HG03558 (cell line): ENCODE results near the gene LRRFIP2.

Source experiments
- ATAC-seq: cut with Tn5 transposase; IDR thresholded peaks from one replicate; pipeline ENCODE4 v1.9.1; 2021; ENCODE audit warnings: moderate number of reproducible peaks; ENCODE audit not compliant: unreplicated experiment; ENCODE audit errors: extremely low read depth

Gene LRRFIP2

GRCh38 chr3:37032961-37033360, 141.4 kb downstream of the LRRFIP2 start:
- no peak for ATAC-seq

- ATAC-seq: no peak
Observed at GRCh38 chr3:37031096-37031682, 143.2 kb downstream of the LRRFIP2 start.

DNA sequence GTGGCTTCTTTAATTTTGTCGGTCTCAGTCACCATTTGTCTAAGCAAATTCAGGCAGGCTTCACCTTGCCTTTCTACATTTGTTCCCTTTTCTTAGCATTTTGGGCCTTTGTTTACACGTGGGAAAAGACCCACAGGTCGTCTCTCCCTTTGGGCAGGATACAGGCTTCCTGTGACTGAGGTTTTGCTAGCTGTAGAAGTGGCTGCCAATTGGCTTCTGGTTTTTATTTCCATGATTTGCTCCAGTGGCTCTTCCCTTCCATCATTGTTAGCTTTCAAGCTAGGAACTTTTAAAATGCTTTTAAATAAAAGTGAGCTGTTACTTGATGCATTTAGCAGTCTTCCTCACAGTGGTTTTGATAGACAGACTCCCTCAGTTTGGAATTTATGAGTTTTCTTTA, 143.8 kb downstream of the LRRFIP2 start:
- no peak for ATAC-seq

DNA sequence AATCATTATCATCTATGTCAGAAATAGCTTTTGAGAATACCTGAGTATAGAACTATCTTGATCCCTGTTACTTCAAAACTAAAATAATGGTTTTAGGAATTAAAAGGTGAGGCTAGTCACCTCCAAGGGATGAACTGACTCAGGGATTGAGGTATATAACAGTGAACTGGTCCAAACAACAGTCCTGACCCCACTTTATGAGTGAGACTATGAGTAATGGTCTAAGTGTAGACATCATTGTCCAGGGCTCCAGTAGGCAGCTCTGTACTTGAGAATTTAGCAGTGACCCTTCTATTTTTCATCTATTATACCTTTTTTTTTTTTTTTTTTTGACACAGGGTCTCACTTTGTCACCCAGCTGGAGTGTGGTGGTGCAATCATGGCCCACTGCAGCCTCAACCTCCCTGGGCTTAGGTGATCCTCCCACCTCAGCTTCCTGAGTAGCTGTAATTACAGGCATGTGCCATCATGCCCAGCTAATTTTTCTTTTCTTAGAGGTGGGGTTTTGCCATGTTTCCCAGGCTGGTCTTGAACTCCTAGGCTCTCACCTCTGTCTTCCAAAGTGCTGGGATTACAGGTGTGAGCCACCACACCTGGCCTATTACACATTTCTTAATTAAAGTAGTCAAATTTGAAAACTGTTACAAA, 144.7 kb downstream of the LRRFIP2 start:
- ATAC-seq: no peak

GRCh38 chr3:37029111-37029510, 145.3 kb downstream of the LRRFIP2 start:
- no peak for ATAC-seq

DNA sequence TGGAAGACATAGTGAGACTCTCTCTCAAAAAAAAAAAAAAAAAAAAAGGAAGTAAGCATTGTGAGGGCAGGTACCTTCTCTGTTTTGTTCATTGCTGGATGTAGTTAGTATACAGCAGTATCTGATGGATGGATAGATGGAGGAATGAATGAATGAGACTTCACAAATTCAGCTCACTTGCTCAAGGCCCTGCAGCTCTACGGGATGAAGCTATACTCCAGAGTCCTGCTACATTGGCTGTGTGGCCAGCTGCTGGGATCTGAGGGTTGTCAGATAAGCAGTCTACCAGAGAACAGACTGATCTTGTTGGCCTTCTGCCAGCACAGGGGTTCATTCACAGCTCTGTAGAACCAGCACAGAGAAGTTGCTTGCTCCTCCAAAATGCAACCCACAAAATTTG, 146.1 kb downstream of the LRRFIP2 start:
- ATAC-seq: no peak

GRCh38 chr3:37026851-37027250, 147.5 kb downstream of the LRRFIP2 start:
- ATAC-seq: no peak

DNA sequence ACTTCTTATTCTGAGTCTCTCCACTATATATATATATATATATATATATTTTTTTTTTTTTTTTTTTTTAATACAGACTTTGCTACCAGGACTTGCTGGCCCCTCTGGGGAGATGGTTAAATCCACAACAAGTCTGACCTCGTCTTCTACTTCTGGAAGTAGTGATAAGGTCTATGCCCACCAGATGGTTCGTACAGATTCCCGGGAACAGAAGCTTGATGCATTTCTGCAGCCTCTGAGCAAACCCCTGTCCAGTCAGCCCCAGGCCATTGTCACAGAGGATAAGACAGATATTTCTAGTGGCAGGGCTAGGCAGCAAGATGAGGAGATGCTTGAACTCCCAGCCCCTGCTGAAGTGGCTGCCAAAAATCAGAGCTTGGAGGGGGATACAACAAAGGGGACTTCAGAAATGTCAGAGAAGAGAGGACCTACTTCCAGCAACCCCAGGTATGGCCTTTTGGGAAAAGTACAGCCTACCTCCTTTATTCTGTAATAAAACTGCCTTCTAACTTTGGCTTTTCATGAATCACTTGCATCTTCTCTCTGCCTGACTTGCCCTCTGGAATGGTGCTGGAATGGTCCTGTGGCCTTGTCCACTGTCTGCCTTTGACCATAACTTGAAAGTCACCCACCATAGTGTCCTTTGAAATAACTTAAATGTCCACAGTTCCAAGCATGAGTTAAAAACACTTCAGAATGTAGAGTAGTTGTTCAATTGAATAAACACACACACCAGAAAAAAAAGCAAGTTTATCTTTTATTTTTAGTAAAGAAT, 148.6 kb downstream of the LRRFIP2 start:
- ATAC-seq: no peak

GRCh38 chr3:37024820-37025405, 149.5 kb downstream of the LRRFIP2 start:
- no peak for ATAC-seq

- ATAC-seq: no peak
Observed at GRCh38 chr3:37024092-37024491, 150.3 kb downstream of the LRRFIP2 start.

DNA sequence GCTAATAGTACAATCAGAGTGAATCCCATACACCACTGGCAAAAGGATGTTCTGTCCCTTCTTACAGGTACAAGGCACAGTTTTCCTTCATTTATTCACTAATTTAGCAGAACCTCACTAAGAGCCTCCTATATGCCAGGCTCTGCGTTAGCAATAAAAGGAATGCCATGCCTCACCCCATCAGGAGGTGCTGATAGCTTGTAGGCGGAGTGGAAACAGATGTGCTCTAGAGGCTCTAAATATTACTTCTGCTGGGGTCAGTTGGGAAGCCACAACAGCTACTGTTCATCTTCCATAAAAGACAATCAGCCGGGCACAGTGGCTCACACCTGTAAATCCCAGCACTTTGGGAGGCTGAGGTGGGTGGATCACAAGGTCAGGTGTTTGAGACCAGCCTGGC, 156.7 kb downstream of the LRRFIP2 start:
- ATAC-seq: no peak

- no peak for ATAC-seq
Observed at GRCh38 chr3:37016903-37017302, 157.5 kb downstream of the LRRFIP2 start.

DNA sequence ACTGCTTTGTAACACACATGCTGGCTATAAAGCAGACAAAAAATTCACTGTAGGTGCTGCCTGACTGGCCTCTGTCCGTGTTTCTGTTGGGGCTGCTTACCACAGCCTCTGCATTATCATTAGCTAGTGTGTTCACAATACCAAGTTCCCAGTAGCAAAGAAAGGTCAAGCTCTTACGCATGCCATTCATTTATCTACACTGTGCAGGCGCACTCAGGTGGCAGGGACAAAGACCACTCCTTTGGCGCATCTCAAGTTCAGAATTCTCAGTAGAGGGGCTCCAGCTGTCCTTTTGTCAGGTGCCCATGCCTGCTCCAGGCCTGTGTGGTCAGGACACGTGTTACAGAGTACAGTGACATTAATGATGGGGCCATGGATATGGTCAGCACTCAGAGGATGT, 158.7 kb downstream of the LRRFIP2 start:
- no peak for ATAC-seq

DNA sequence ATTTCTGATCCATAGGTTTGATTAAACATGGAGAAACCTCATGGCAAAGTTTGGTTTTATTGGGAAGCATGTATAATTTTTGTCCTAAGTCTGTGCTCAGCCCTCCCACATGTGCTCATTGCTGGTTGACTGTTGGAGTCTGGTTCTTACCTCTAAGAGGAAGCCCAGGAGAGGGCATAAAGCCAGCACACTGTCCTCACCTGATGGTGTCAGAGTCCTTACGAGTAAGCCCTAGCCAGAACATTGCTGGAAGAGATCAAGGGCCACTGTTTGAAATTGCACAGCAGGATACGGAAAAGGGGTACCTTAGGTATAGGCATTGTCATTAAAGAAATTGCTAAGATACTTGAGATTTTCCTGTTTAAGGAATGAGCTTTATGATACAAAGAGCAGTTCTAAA, 159.8 kb downstream of the LRRFIP2 start:
- ATAC-seq: no peak
